HepG2 (cell line): ENCODE results near the gene GTF3C5. TPM values are rescaled to one million over a fixed set of nuclear protein-coding genes. Genes with fewer than 3 reads are reported as not detected.

Source experiments
- ATF7-NPFF ChIP-seq: sonication (generic); formaldehyde crosslinking; IDR thresholded peaks from 2 replicates; pipeline ENCODE4 v1.8.1; 2023; ENCODE audit warnings: mild to moderate bottlenecking, low read depth, missing genetic modification reagents, moderate library complexity
- HDAC6 ChIP-seq: fragments of 200-600 bp; sonication (generic); IDR thresholded peaks from 2 replicates; pipeline ENCODE4 v1.7.0; 2017; ENCODE audit warnings: mild to moderate bottlenecking, antibody characterized with exemption, low read length, low read depth
- HES4 ChIP-seq: sonication (generic); formaldehyde crosslinking; IDR thresholded peaks from 2 replicates; pipeline ENCODE4 v1.9.0; 2021; ENCODE audit warnings: mild to moderate bottlenecking, missing genetic modification reagents, borderline replicate concordance
- ISL2 ChIP-seq: sonication (generic); formaldehyde crosslinking; IDR thresholded peaks from 2 replicates; pipeline ENCODE4 v1.5.0; 2020; ENCODE audit warnings: missing genetic modification reagents
- KDM6A ChIP-seq: IDR thresholded peaks from 2 replicates; pipeline ENCODE4 v1.6.1; 2016; ENCODE audit warnings: low read depth
- PBX3 ChIP-seq: sonication (generic); formaldehyde crosslinking; IDR thresholded peaks from 2 replicates; pipeline ENCODE4 v1.8.1; 2023; ENCODE audit warnings: missing genetic modification reagents, inconsistent platforms, borderline replicate concordance
- RXRA ChIP-seq: sonication (generic); formaldehyde crosslinking; IDR thresholded peaks from 2 replicates; pipeline ENCODE4 v1.5.1; 2020; ENCODE audit warnings: missing genetic modification reagents
- TFAP4 ChIP-seq: sonication (generic); IDR thresholded peaks from 2 replicates; pipeline ENCODE4 v1.6.1; 2016; ENCODE audit warnings: low read depth, borderline replicate concordance
- TRAFD1 ChIP-seq: sonication (generic); formaldehyde crosslinking; IDR thresholded peaks from 2 replicates; pipeline ENCODE4 v1.5.1; 2020; ENCODE audit warnings: missing genetic modification reagents, mild to moderate bottlenecking, borderline replicate concordance
- U2AF2 ChIP-seq: fragments of 200-400 bp; formaldehyde crosslinking; IDR thresholded peaks from 2 replicates; pipeline ENCODE4 v1.6.1; 2017; ENCODE audit warnings: low read depth, mild to moderate bottlenecking, low read length
- ZBTB25 ChIP-seq: IDR thresholded peaks from 2 replicates; pipeline ENCODE4 v1.6.1; 2018; ENCODE audit warnings: missing genetic modification reagents
- ZNF136 ChIP-seq: sonication (generic); formaldehyde crosslinking; IDR thresholded peaks from 2 replicates; pipeline ENCODE4 v1.8.1; 2022; ENCODE audit warnings: low read depth, mild to moderate bottlenecking, moderate library complexity, missing genetic modification reagents
- ZNF280D ChIP-seq: sonication (generic); formaldehyde crosslinking; IDR thresholded peaks from 2 replicates; pipeline ENCODE4 v1.5.1; 2020; ENCODE audit warnings: mild to moderate bottlenecking, missing genetic modification reagents
- ZNF431 ChIP-seq: sonication (generic); formaldehyde crosslinking; IDR thresholded peaks from 2 replicates; pipeline ENCODE4 v1.9.0; 2022; ENCODE audit warnings: missing genetic modification reagents, low read depth, mild to moderate bottlenecking, borderline replicate concordance
- ZNF639 ChIP-seq: conservative IDR thresholded peaks from 2 replicates; pipeline ENCODE4 v1.6.1; 2018; ENCODE audit warnings: missing genetic modification reagents
- ZNF749 ChIP-seq: sonication (generic); formaldehyde crosslinking; IDR thresholded peaks from 2 replicates; pipeline ENCODE4 v1.8.0; 2022; ENCODE audit warnings: mild to moderate bottlenecking, missing genetic modification reagents, moderate library complexity, borderline replicate concordance
- polyA plus RNA-seq, 8 experiments: library from polyadenylated mRNA; depleted of rRNA in 3 of 8; stranded (reverse) in 7 of 8; unstranded in 1 of 8; fragments of >200 nt; fragmentation: Illumina TruSeq in 4 of 8; extraction: Trizol in 4 of 8; gene quantifications; 2 replicates each; pipeline versions ENCODE4 v1.2.1 to v1.2.3, GENCODE V29; 2011 to 2016; ENCODE audit warnings: low read depth in 4 of 8, missing spikeins in 1 of 8, mixed read lengths in 1 of 8; ENCODE audit not compliant: insufficient read depth in 1 of 8
- total RNA-seq, 5 experiments: library from RNA; depleted of rRNA; stranded (reverse); fragments of >200 nt; fragmentation: Illumina TruSeq; extraction: Trizol; gene quantifications; 2 replicates each; pipeline ENCODE4 v1.2.3, GENCODE V29; 2016; ENCODE audit warnings: low read depth in 1 of 5

The GTF3C5 gene
- total and polyA plus RNA-seq, 2 of the 13 experiments (the other 11 are each of a cell fraction or from before 2014, with no cell fraction given) = 66.9 to 92.6 TPM

- TF ChIP-seq ZBTB25 (peak; percentile 74; the same call in 1 of the 2 replicates), PBX3 (CRISPR knock-in tag) (no peak), ZNF136 (CRISPR knock-in tag) (peak; percentile 90; the same call in 1 of the 2 replicates), HES4 (CRISPR knock-in tag) (no peak), ISL2 (CRISPR knock-in tag) (peak; percentile 54; the same call in 1 of the 2 replicates), TFAP4 (0 out of 2 replicates have a peak, but pooled peaks have one; percentile 22), ZNF639 (CRISPR knock-in tag) (peak; percentile 50; the same call in 1 of the 2 replicates), ZNF431 (CRISPR knock-in tag) (no peak; the same call in 1 of the 2 replicates), HDAC6 (no peak), KDM6A (CRISPR knock-in tag) (no peak), RXRA (CRISPR knock-in tag) (peak; percentile 67; the same call in 1 of the 2 replicates), U2AF2 (no peak), TRAFD1 (CRISPR knock-in tag) (no peak), ZNF280D (CRISPR knock-in tag) (no peak; the same call in 1 of the 2 replicates), ZNF749 (CRISPR knock-in tag) (no peak), ATF7-NPFF (CRISPR knock-in tag) (0 out of 2 replicates have a peak, but pooled peaks have one; percentile 11)
Observed at GRCh38 chr9:133030317-133031129, at the start of gene GTF3C5 (continued).
